HepG2 (cell line): ENCODE data around the gene NAPB. TPM values are rescaled to one million over a fixed set of nuclear protein-coding genes. Genes with fewer than 3 reads are reported as not detected.
A peak's percentile ranks its signal among the peaks of the same experiment; 100 is the strongest.

Source experiments
- FIP1L1 ChIP-seq: fragments of 200-400 bp; formaldehyde crosslinking; IDR thresholded peaks from 2 replicates; pipeline ENCODE4 v1.6.1; 2018; ENCODE audit warnings: low read depth, mild to moderate bottlenecking, low read length, moderate library complexity, borderline replicate concordance; ENCODE audit not compliant: insufficient read depth
- PHB2 ChIP-seq: fragments of 450-650 bp; IDR thresholded peaks from 2 replicates; pipeline ENCODE4 v1.6.1; 2018; ENCODE audit not compliant: partially characterized antibody
- POGZ ChIP-seq: sonication (generic); formaldehyde crosslinking; IDR thresholded peaks from 2 replicates; pipeline ENCODE4 v1.4.0; 2020; ENCODE audit warnings: mild to moderate bottlenecking, missing genetic modification reagents
- RAD51 ChIP-seq: fragments of 450-650 bp; IDR thresholded peaks from 2 replicates; pipeline ENCODE4 v1.6.1; 2016; ENCODE audit warnings: borderline replicate concordance
- YEATS4 ChIP-seq: sonication (generic); formaldehyde crosslinking; IDR thresholded peaks from 2 replicates; pipeline ENCODE4 v1.4.0; 2020; ENCODE audit warnings: missing genetic modification reagents, borderline replicate concordance
- ZKSCAN5 ChIP-seq: sonication (generic); formaldehyde crosslinking; IDR thresholded peaks from 2 replicates; pipeline ENCODE4 v1.5.1; 2020; ENCODE audit warnings: mild to moderate bottlenecking, missing genetic modification reagents
- ZNF124 ChIP-seq: sonication (generic); formaldehyde crosslinking; IDR thresholded peaks from 2 replicates; pipeline ENCODE4 v1.4.0; 2020; ENCODE audit warnings: missing genetic modification reagents
- ZNF282 ChIP-seq: fragments of 450-650 bp; IDR thresholded peaks from 2 replicates; pipeline ENCODE4 v1.6.1; 2018; ENCODE audit not compliant: partially characterized antibody
- ZNF558 ChIP-seq: sonication (generic); formaldehyde crosslinking; IDR thresholded peaks from 2 replicates; pipeline ENCODE4 v1.9.0; 2022; ENCODE audit warnings: mild to moderate bottlenecking, missing genetic modification reagents, borderline replicate concordance
- ZNF598 ChIP-seq: sonication (generic); formaldehyde crosslinking; IDR thresholded peaks from 2 replicates; pipeline ENCODE4 v1.5.1; 2020; ENCODE audit warnings: mild to moderate bottlenecking, missing genetic modification reagents, borderline replicate concordance
- ZNF678 ChIP-seq: sonication (generic); formaldehyde crosslinking; IDR thresholded peaks from 2 replicates; pipeline ENCODE4 v1.4.0; 2020; ENCODE audit warnings: mild to moderate bottlenecking, missing genetic modification reagents
- polyA plus RNA-seq, 8 experiments: library from polyadenylated mRNA; depleted of rRNA in 3 of 8; stranded (reverse) in 7 of 8; unstranded in 1 of 8; fragments of >200 nt; fragmentation: Illumina TruSeq in 4 of 8; extraction: Trizol in 4 of 8; gene quantifications; 2 replicates each; pipeline versions ENCODE4 v1.2.1 to v1.2.3, GENCODE V29; 2011 to 2016; ENCODE audit warnings: low read depth in 4 of 8, missing spikeins in 1 of 8, mixed read lengths in 1 of 8; ENCODE audit not compliant: insufficient read depth in 1 of 8
- total RNA-seq, 5 experiments: library from RNA; depleted of rRNA; stranded (reverse); fragments of >200 nt; fragmentation: Illumina TruSeq; extraction: Trizol; gene quantifications; 2 replicates each; pipeline ENCODE4 v1.2.3, GENCODE V29; 2016; ENCODE audit warnings: low read depth in 1 of 5
- TF ChIP-seq, protein P1 (sequence below): fragments of 450-650 bp; IDR thresholded peaks from 2 replicates; pipeline ENCODE4 v1.6.1; 2016
- TF ChIP-seq, protein P2 (sequence below): IDR thresholded peaks from 2 replicates; pipeline ENCODE4 v1.6.1; 2016; ENCODE audit warnings: low read depth, missing genetic modification reagents, missing compliant biosample characterization
- TF ChIP-seq, protein P3 (sequence below): sonication (generic); formaldehyde crosslinking; IDR thresholded peaks from 2 replicates; pipeline ENCODE4 v1.4.0; 2020; ENCODE audit warnings: missing genetic modification reagents
- TF ChIP-seq, protein P4 (sequence below): sonication (generic); formaldehyde crosslinking; IDR thresholded peaks from 2 replicates; pipeline ENCODE4 v1.5.0; 2020; ENCODE audit warnings: missing genetic modification reagents

The NAPB gene
- total and polyA plus RNA-seq, 2 of the 13 experiments (the other 11 are each of a cell fraction or from before 2014, with no cell fraction given) = 15.2 to 16.1 TPM

DNA sequence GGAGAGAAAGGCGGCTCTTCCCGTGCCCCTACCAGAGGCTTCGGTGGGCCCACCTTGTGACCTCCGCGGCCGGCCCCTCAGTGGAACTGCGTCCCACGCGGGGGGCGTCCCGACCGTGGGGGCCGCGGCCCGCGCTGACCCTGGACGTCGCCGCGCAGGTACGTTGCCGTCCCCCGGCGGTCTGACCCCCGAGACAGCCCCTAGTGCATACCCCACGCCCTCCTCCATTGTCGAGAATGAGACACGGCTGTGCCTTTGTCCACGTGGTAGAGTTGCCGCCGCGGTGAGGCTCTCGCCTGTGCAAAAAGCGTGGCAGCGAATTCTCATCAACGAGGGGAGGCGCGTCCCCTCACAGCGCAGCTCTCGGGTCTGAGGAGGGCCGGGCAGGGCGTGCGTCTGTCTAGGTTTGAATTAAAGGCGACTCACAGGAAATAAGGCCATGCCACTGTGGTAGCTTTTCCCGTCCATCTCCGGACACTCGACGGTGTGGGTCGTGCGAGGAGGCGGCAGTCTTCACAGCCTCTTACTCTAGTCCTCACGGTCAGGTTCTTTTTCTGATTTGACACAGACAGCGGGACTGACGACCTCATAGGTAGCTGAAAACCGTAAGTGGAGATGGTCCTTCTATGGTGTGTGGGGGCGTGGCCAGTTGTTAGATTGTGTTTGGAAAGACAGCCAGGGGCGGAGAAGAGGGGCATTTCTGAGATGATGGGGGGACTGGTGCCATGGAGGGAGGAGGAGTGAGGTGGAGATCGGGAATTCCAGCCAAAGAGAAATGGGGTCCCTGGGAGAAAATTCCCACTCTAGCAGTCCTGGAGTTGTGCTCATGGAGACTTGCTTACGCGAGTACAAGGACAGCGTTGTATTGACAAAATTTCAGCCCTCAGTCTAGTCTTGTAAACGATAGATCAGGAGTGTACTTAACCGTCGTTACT lies 70.1 kb downstream of the NAPB start (continued):
- TF ChIP-seq ZKSCAN5 (CRISPR knock-in tag) (no peak), ZNF598 (CRISPR knock-in tag) (peak; percentile 64; the same call in 1 of the 2 replicates), FIP1L1 (0 out of 2 replicates have a peak, but pooled peaks have one; percentile 3), POGZ (CRISPR knock-in tag) (no peak), ZNF558 (CRISPR knock-in tag) (peak; percentile 93; the same call in 1 of the 2 replicates), ZNF678 (CRISPR knock-in tag) (peak; percentile 96), YEATS4 (CRISPR knock-in tag) (peak; percentile 60), PHB2 (no peak), ZNF282 (no peak), ZNF124 (no peak), RAD51 (no peak)
- TF ChIP-seq, protein P1, sequence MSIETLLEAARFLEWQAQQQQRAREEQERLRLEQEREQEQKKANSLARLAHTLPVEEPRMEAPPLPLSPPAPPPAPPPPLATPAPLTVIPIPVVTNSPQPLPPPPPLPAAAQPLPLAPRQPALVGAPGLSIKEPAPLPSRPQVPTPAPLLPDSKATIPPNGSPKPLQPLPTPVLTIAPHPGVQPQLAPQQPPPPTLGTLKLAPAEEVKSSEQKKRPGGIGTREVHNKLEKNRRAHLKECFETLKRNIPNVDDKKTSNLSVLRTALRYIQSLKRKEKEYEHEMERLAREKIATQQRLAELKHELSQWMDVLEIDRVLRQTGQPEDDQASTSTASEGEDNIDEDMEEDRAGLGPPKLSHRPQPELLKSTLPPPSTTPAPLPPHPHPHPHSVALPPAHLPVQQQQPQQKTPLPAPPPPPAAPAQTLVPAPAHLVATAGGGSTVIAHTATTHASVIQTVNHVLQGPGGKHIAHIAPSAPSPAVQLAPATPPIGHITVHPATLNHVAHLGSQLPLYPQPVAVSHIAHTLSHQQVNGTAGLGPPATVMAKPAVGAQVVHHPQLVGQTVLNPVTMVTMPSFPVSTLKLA = peak; percentile 2; the same call in 1 of the 2 replicates
- TF ChIP-seq, protein P2, sequence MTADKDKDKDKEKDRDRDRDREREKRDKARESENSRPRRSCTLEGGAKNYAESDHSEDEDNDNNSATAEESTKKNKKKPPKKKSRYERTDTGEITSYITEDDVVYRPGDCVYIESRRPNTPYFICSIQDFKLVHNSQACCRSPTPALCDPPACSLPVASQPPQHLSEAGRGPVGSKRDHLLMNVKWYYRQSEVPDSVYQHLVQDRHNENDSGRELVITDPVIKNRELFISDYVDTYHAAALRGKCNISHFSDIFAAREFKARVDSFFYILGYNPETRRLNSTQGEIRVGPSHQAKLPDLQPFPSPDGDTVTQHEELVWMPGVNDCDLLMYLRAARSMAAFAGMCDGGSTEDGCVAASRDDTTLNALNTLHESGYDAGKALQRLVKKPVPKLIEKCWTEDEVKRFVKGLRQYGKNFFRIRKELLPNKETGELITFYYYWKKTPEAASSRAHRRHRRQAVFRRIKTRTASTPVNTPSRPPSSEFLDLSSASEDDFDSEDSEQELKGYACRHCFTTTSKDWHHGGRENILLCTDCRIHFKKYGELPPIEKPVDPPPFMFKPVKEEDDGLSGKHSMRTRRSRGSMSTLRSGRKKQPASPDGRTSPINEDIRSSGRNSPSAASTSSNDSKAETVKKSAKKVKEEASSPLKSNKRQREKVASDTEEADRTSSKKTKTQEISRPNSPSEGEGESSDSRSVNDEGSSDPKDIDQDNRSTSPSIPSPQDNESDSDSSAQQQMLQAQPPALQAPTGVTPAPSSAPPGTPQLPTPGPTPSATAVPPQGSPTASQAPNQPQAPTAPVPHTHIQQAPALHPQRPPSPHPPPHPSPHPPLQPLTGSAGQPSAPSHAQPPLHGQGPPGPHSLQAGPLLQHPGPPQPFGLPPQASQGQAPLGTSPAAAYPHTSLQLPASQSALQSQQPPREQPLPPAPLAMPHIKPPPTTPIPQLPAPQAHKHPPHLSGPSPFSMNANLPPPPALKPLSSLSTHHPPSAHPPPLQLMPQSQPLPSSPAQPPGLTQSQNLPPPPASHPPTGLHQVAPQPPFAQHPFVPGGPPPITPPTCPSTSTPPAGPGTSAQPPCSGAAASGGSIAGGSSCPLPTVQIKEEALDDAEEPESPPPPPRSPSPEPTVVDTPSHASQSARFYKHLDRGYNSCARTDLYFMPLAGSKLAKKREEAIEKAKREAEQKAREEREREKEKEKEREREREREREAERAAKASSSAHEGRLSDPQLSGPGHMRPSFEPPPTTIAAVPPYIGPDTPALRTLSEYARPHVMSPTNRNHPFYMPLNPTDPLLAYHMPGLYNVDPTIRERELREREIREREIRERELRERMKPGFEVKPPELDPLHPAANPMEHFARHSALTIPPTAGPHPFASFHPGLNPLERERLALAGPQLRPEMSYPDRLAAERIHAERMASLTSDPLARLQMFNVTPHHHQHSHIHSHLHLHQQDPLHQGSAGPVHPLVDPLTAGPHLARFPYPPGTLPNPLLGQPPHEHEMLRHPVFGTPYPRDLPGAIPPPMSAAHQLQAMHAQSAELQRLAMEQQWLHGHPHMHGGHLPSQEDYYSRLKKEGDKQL (CRISPR knock-in tag) = no peak
- TF ChIP-seq, protein P3, sequence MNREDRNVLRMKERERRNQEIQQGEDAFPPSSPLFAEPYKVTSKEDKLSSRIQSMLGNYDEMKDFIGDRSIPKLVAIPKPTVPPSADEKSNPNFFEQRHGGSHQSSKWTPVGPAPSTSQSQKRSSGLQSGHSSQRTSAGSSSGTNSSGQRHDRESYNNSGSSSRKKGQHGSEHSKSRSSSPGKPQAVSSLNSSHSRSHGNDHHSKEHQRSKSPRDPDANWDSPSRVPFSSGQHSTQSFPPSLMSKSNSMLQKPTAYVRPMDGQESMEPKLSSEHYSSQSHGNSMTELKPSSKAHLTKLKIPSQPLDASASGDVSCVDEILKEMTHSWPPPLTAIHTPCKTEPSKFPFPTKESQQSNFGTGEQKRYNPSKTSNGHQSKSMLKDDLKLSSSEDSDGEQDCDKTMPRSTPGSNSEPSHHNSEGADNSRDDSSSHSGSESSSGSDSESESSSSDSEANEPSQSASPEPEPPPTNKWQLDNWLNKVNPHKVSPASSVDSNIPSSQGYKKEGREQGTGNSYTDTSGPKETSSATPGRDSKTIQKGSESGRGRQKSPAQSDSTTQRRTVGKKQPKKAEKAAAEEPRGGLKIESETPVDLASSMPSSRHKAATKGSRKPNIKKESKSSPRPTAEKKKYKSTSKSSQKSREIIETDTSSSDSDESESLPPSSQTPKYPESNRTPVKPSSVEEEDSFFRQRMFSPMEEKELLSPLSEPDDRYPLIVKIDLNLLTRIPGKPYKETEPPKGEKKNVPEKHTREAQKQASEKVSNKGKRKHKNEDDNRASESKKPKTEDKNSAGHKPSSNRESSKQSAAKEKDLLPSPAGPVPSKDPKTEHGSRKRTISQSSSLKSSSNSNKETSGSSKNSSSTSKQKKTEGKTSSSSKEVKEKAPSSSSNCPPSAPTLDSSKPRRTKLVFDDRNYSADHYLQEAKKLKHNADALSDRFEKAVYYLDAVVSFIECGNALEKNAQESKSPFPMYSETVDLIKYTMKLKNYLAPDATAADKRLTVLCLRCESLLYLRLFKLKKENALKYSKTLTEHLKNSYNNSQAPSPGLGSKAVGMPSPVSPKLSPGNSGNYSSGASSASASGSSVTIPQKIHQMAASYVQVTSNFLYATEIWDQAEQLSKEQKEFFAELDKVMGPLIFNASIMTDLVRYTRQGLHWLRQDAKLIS (CRISPR knock-in tag) = peak; percentile 64; the same call in 1 of the 2 replicates
- TF ChIP-seq, protein P4, sequence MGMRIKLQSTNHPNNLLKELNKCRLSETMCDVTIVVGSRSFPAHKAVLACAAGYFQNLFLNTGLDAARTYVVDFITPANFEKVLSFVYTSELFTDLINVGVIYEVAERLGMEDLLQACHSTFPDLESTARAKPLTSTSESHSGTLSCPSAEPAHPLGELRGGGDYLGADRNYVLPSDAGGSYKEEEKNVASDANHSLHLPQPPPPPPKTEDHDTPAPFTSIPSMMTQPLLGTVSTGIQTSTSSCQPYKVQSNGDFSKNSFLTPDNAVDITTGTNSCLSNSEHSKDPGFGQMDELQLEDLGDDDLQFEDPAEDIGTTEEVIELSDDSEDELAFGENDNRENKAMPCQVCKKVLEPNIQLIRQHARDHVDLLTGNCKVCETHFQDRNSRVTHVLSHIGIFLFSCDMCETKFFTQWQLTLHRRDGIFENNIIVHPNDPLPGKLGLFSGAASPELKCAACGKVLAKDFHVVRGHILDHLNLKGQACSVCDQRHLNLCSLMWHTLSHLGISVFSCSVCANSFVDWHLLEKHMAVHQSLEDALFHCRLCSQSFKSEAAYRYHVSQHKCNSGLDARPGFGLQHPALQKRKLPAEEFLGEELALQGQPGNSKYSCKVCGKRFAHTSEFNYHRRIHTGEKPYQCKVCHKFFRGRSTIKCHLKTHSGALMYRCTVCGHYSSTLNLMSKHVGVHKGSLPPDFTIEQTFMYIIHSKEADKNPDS (CRISPR knock-in tag) = no peak
